Measurements from ENCODE around the gene PRSS50. TPM values are rescaled to one million over a fixed set of nuclear protein-coding genes. Genes with fewer than 3 reads are reported as not detected.
A peak's percentile ranks its signal among the peaks of the same experiment; 100 is the strongest.

The PRSS50 gene
- total RNA-seq, 1 experiment from 2014 or later: not detected

DNA sequence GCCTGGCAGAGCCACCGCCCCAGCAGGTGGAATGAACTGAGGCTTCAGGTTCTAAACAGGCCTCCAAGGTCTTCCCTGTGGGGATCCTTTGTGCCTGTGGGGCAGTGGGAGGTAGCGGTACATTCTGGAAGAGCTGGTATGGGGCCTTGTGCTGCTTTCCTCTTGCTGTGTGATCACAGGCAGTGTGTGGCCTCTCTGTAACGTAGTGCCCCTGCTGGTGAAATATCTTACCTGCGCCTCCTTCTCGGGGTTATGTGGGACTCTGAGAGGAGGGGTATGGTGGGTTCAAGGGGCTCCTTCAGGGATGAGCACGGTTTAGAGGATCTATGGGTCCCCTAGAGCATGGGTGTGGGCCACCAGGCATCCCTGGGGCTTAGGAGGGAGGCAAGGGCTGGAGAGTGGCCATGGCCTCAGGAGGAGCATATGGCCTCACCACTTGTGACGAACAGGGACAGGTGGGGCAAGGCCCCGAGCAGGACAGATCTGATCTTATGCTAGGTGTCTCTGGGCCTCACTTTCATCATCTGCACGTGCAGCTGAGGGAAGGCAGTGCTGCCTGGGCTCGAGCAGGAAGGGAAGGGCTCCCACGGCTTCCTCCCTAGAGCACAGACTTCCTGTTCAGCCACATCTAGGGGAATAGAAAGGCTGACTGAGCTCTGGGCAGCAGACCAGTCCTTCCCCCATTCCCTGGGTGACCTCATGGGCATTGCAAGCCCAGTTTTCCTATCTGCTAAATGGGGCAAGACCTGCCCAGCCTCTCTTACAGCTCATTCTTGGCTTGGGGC is 22.3 kb downstream of the PRSS50 start:
- BruUV-seq (replicated peaks): no TSS peak
- TF ChIP-seq CTCF (IDR thresholded peaks at IDR 0.05 in 2 of 3, conservative IDR thresholded peaks at IDR 0.05 in 1 of 3; ENCODE audit: borderline replicate concordance in 1 of 3, insufficient read depth in 1 of 3, low read depth in 2 of 3, low read length in 2 of 3) (peak in 2 of 3 experiments; percentile 68 to 75; a peak in 4 of 6 replicates), ZBTB33 (IDR thresholded peaks at IDR 0.05; ENCODE audit: extremely low read depth, insufficient replicate concordance, low read length) (no peak)
- Histone ChIP-seq H3K4me3 (replicated peaks in 1 of 2; ENCODE audit: low read depth in 1 of 2, low read length in 2 of 2) (no peak overlapping the region), H3K4me1 (ENCODE audit: control insufficient read depth in 1 of 2, insufficient read depth in 2 of 2, low read length in 2 of 2) (peaks cover 30 to 62% of the 10 kb centered on the region in 2 experiments), H3K9me3 (ENCODE audit: control insufficient read depth in 1 of 2, insufficient read depth in 1 of 2, low read depth in 1 of 2, low read length in 2 of 2) (no peaks in the 10 kb centered on the region), H3K9me2 (ENCODE audit: insufficient read depth) (no peaks in the 10 kb centered on the region), H3K27me3 (ENCODE audit: insufficient read depth, low read length) (no peaks in the 10 kb centered on the region), H3K79me2 (ENCODE audit: insufficient read depth, low read length) (no peaks in the 10 kb centered on the region), H3K36me3 (ENCODE audit: control insufficient read depth in 1 of 2, insufficient read depth in 2 of 2, low read length in 2 of 2) (no peaks in the 10 kb centered on the region), H2AFZ (ENCODE audit: low read depth, low read length, poor library complexity, severe bottlenecking) (no peak overlapping the region), H3K4me2 (ENCODE audit: low read length) (peak overlapping the region; percentile 97; the same call in 1 of the 2 replicates), H3K9ac (ENCODE audit: low read length) (no peak overlapping the region), H4K20me1 (ENCODE audit: insufficient read depth) (no peaks in the 10 kb centered on the region), H3K27ac (ENCODE audit: low read depth, low read length) (no peak overlapping the region; the same call in 1 of the 2 replicates)
- ChIA-PET RAD21 (ENCODE audit: low non-redundant PET in 1 of 2, low total read pairs in 2 of 2, uncharacterized antibody in 2 of 2, unreplicated experiment in 2 of 2) (no interaction called here), POLR2A (no interaction called here), CTCF (interaction anchor here (0.8 to 1.6 kb wide), 2 partner anchors 35 to 207 kb away, joined by 4 read pairs; no protein-coding TSS in a partner anchor)
- DNase-seq (ENCODE audit: low read depth, low spot score): no peak
- intact Hi-C loops (cut with micrococcal nuclease): no loop called here
- ATAC-seq: peak; percentile 35
